GM08714 (cell line): Measurements from ENCODE around the gene CSNK1G3.

Source experiments
- H3K4me3 ChIP-seq: fragments of 200-500 bp; sonication (Bioruptor generic); 2 replicates; pipeline ENCODE4 v1.5.1; 2014; ENCODE audit warnings: mild to moderate bottlenecking, low read length, inconsistent platforms
- ZNF274 ChIP-seq: IDR thresholded peaks from 2 replicates; pipeline ENCODE4 v1.6.1; 2012; ENCODE audit warnings: mild to moderate bottlenecking, low read depth, low read length

Gene CSNK1G3

DNA sequence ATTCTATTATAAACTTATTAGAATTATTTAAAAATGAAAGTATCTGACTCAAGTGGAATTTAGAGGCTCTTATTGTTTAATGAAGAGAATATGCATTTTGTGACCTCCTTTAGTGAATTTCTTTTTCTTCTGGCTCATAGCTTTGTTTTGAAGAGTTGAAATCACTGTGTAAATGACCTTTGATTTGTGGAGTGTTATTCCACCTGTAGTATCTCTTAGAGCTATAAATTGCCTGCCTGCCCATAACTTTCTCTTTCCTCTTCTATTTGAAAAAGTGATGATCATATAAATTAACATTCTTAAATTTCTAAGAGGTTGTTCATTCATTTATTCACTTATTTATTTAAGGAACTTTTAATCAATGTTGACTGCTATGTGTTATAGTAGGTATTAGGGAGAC lies 16.1 kb downstream of the CSNK1G3 start:
- no peak for TF ChIP-seq ZNF274
- no peak overlapping the region for H3K4me3 ChIP-seq

- H3K4me3 ChIP-seq: no peak overlapping the region
- TF ChIP-seq ZNF274: no peak
Measured at GRCh38 chr5:123528878-123529277, 16.9 kb downstream of the CSNK1G3 start.

DNA sequence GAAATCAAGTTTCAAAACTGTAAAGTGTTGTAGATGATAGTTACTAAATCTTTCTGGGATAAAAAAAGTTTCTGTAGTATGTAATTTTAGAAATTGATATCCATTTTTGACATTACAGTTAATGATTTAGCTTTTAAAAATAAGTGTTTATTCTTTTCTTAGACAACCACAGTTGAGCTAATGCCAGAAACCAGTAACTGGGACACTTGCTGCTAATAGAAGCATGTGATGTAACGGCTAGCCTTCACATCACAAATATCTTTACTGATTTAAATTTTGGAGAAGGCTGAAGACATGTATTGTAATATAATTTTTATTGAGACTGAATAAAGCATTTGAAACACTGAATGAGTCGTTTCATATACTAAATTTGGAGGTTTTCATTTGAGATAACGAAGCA lies 18.8 kb downstream of the CSNK1G3 start:
- no peak for TF ChIP-seq ZNF274
- no peak overlapping the region for H3K4me3 ChIP-seq

DNA sequence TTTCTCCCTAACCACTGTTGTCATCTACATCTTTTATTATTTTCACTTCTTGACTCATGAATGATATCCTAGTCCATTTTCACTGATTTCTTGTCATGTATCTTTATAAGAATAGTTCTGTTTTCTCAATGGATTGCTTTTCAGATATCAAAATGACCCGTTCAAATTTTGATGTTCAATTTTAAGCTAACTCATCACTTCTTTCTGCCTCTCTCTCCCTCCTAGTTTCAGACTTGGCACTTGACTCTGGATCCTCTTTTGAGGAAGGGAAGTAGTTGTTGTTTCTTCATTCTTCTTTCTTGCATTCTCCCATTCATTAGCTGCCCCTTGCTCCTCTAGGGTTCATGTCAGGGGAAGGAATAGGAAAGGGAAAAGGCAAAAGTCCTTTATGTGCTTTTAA lies 23.7 kb downstream of the CSNK1G3 start:
- no peak for TF ChIP-seq ZNF274

GRCh38 chr5:123537256-123537655 lies 25.3 kb downstream of the CSNK1G3 start:
- no peak overlapping the region for H3K4me3 ChIP-seq
- TF ChIP-seq ZNF274: no peak

More for the DNA sequence above, 23.7 kb downstream of the CSNK1G3 start:
- no peak overlapping the region for H3K4me3 ChIP-seq

GRCh38 chr5:123537845-123538244 lies 25.9 kb downstream of the CSNK1G3 start:
- no peak overlapping the region for H3K4me3 ChIP-seq
- TF ChIP-seq ZNF274: no peak

DNA sequence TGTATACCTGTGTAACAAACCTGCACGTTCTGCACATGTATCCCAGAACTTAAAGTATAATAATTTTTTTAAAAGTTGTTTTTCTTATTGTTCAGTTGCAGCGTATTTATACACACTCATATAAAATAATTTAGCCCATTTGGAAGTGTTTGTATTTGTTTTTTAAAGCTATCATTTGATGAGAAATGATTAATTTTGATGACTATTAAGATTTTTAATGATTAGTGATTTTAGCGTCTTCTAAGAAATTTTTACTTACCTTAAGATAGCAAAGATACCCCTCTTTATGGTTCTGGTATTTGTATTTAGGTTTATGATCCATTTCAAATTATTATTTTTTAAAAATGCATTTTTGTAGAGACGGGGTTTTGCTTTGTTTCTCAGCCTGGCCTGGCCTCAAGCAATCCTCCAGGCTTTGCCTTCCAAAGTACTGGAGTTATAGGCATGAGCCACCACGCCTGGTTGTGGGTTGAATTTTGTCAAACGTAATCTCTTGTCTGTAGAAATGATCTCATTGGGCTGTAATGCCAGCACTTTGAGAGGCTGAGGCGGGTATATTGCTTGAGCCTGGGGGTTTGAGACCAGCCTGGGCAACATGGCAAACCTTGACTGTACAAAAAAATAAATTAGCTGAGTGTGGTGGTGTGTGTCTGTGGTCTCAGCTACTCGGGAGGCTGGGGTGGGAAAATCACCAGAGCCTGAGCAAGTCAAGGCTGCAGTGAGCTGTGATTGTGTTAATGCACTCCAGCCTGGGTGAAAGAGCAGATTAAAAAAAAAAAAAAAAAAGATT lies 26.9 kb downstream of the CSNK1G3 start:
- TF ChIP-seq ZNF274: no peak
- H3K4me3 ChIP-seq: no peak overlapping the region

GRCh38 chr5:123540534-123540933 lies 28.6 kb downstream of the CSNK1G3 start:
- H3K4me3 ChIP-seq: no peak overlapping the region
- no peak for TF ChIP-seq ZNF274

GRCh38 chr5:123543438-123543837 lies 31.5 kb downstream of the CSNK1G3 start:
- H3K4me3 ChIP-seq: no peak overlapping the region
- TF ChIP-seq ZNF274: no peak

DNA sequence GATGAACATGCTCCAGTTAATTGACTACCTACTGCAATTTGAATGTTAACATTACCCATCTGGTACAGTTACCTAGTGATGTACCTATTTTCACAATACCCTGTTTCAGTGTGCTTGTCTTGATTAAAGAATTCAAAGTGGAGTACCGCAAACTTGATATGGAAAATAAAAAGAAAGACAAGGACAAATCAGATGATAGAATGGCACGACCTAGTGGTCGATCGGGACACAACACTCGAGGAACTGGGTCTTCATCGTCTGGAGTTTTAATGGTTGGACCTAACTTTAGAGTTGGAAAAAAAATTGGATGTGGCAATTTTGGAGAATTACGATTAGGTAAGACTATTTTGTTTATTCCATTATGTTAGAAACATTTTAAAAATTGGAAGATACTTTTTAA lies 33.5 kb downstream of the CSNK1G3 start:
- no peak for TF ChIP-seq ZNF274
- no peak overlapping the region for H3K4me3 ChIP-seq

DNA sequence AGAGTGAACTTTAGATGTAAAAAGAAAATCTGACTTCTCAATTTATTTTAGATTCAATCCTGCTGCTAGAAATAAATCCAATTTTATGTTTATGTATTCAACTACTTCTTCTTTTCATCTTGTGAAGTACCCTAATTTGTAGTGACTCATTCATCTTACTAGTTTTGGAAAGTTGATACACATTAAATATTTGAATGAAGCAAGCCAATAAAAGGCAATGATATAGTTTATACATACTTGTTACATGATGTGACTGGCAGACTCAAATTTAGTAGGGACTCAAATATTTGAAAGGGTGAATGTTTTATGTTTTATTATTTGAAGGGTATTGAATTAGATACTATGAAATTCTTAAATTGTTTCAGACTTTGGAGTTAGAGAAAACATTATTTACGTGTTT lies 34.7 kb downstream of the CSNK1G3 start:
- H3K4me3 ChIP-seq: no peak overlapping the region
- TF ChIP-seq ZNF274: no peak

GRCh38 chr5:123549256-123549904 lies 37.4 kb downstream of the CSNK1G3 start:
- no peak for TF ChIP-seq ZNF274
- H3K4me3 ChIP-seq: peak overlapping the region; percentile 23; the same call in 1 of the 2 replicates

GRCh38 chr5:123554601-123555000 lies 42.6 kb downstream of the CSNK1G3 start:
- no peak overlapping the region for H3K4me3 ChIP-seq
- no peak for TF ChIP-seq ZNF274

DNA sequence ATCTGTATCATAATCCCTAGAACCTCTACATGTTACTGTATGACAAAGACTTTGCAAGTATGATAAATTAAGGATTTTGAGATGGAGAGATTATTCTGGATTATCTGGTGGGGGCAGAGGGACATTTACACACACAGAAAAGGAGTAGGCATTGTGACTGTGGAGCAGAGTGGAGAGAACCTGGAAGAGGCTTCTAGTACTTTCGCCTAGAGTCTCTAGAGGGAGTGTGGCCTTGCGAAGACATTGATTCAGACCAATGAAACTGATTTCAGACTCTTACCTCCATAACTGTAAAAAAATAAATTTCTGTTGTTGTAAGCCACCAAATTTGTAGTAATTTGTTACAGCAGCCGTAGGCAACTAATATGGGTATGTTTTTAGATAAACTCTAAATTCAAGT lies 45.9 kb downstream of the CSNK1G3 start:
- no peak for TF ChIP-seq ZNF274
- H3K4me3 ChIP-seq: no peak overlapping the region

- H3K4me3 ChIP-seq: no peak overlapping the region
Measured at GRCh38 chr5:123558762-123559433, 46.9 kb downstream of the CSNK1G3 start.

More at GRCh38 chr5:123558762-123559433, 46.9 kb downstream of the CSNK1G3 start:
- TF ChIP-seq ZNF274: no peak
